Renal cortex interstitium (tissue), 15 donors: ENCODE measurements around the gene ERAP2. TPM values are rescaled to one million over a fixed set of nuclear protein-coding genes. Genes with fewer than 3 reads are reported as not detected.
"Not testable (repeated sequence)": the region's sequence is repeated elsewhere in the genome, so short reads cannot be mapped to it uniquely, and the experiment has no call there.

Experiments used
- DNase-seq, 11 donors: peaks; one replicate each; pipeline ENCODE4 v3.0.0-alpha.2; 2013; ENCODE audit warnings: low read depth in 9 of 11, low spot score in 4 of 11; ENCODE audit errors: extremely low read depth in 1 of 11
- long read RNA-seq, 16 experiments: transcript quantifications; one replicate each; lab custom pipeline, GENCODE V29; 2026
- polyA plus RNA-seq, 3 donors: library from polyadenylated mRNA; unstranded; fragments of 120-200 nt; gene quantifications; one replicate each; pipeline ENCODE4 v1.2.1, GENCODE V29; 2013; ENCODE audit not compliant: insufficient read length in 3 of 3

Gene ERAP2
- polyA plus RNA-seq, result 10 to 100 TPM in 2 of 3 donors, 1 to 10 TPM in 1; 4.0 to 17.7 (median 13.8) TPM
- long read RNA-seq, donor 1, full-length matches to known transcripts, result 1 of 1 reads
- long read RNA-seq, donor 1, partial matches to known transcripts, result 0 of 1 reads
- long read RNA-seq, donor 1, other reads (novel, unspliced or antisense), result 0 of 1 reads
- long read RNA-seq, donor 2, result 0 reads
- long read RNA-seq, donor 3, result 0 reads
- long read RNA-seq, donor 4, result 0 reads
- long read RNA-seq, donor 5, result 0 reads
- long read RNA-seq, donor 6, full-length matches to known transcripts, result 1 of 1 reads
- long read RNA-seq, donor 6, partial matches to known transcripts, result 0 of 1 reads
- long read RNA-seq, donor 6, other reads (novel, unspliced or antisense), result 0 of 1 reads
- long read RNA-seq, donor 7, full-length matches to known transcripts, result 2 of 2 reads
- long read RNA-seq, donor 7, partial matches to known transcripts, result 0 of 2 reads
- long read RNA-seq, donor 7, other reads (novel, unspliced or antisense), result 0 of 2 reads
- long read RNA-seq, donor 8, result 0 reads
- long read RNA-seq, donor 9, full-length matches to known transcripts, result 1 of 1 reads
- long read RNA-seq, donor 9, partial matches to known transcripts, result 0 of 1 reads
- long read RNA-seq, donor 9, other reads (novel, unspliced or antisense), result 0 of 1 reads
- long read RNA-seq, donor 10, result 0 reads
- long read RNA-seq, donor 11, result 0 reads
- long read RNA-seq, donor 12, full-length matches to known transcripts, result 1 of 1 reads
- long read RNA-seq, donor 12, partial matches to known transcripts, result 0 of 1 reads
- long read RNA-seq, donor 12, other reads (novel, unspliced or antisense), result 0 of 1 reads
- long read RNA-seq, donor 13, result 0 reads
- long read RNA-seq, donor 14, partial matches to known transcripts, result 0 of 1 reads
- long read RNA-seq, donor 14, other reads (novel, unspliced or antisense), result 0 of 1 reads
- long read RNA-seq, donor 15, result 0 reads
- long read RNA-seq, donor 16, full-length matches to known transcripts, result 1 of 7 reads
- long read RNA-seq, donor 16, partial matches to known transcripts, result 6 of 7 reads
- long read RNA-seq, donor 16, other reads (novel, unspliced or antisense), result 0 of 7 reads

GRCh38 chr5:96876292-96876850 is at the start of gene ERAP2:
TSS of gene ERAP2 (plus strand) at chr5:96876500. CDS start at chr5:96879686, 3,186 bp downstream.
- peak in 5 of 11 donors; percentile 16 to 55 (median 35) for DNase-seq

GRCh38 chr5:96829297-96829696 is 47.0 kb upstream of the ERAP2 start:
- no peak for DNase-seq

GRCh38 chr5:96834016-96834415 is 42.3 kb upstream of the ERAP2 start:
- DNase-seq, result no peak

GRCh38 chr5:96835791-96836191 is 40.5 kb upstream of the ERAP2 start:
- DNase-seq, result no peak

- no peak for DNase-seq
These were observed 39.5 kb upstream of the ERAP2 start for GRCh38 chr5:96836817-96837216.

- no peak for DNase-seq
These were observed 39.0 kb upstream of the ERAP2 start for GRCh38 chr5:96837303-96837702.

- DNase-seq, result no peak
These were observed 37.9 kb upstream of the ERAP2 start for GRCh38 chr5:96838201-96839070.

GRCh38 chr5:96839071-96839592 is 37.2 kb upstream of the ERAP2 start:
- DNase-seq, result no peak

GRCh38 chr5:96841931-96842330 is 34.4 kb upstream of the ERAP2 start:
- not testable (repeated sequence) for DNase-seq

- DNase-seq, result no peak
These were observed 33.2 kb upstream of the ERAP2 start for GRCh38 chr5:96843140-96843539.

- DNase-seq, result no peak
These were observed 31.8 kb upstream of the ERAP2 start for GRCh38 chr5:96844481-96844990.

GRCh38 chr5:96851312-96852062 is 24.8 kb upstream of the ERAP2 start:
- DNase-seq, result no peak

GRCh38 chr5:96852759-96853158 is 23.5 kb upstream of the ERAP2 start:
- no peak for DNase-seq

GRCh38 chr5:96854067-96854466 is 22.2 kb upstream of the ERAP2 start:
- DNase-seq, result no peak

- DNase-seq, result no peak
These were observed 21.0 kb upstream of the ERAP2 start for GRCh38 chr5:96855031-96855872.

- DNase-seq, result peak in 2 of 11 donors; percentile 15 to 28
These were observed 19.9 kb upstream of the ERAP2 start for GRCh38 chr5:96856371-96856770.
